BE2C (cell line): ENCODE results near the gene RAPGEF6.

ENCODE experiments used
- DNase-seq: peaks from one replicate; pipeline ENCODE4 v3.0.0-alpha.2; 2020
- H3K27me3 ChIP-seq: fragments of 250-450 bp; sonication (Bioruptor Pico); 2 replicates; pipeline ENCODE4 v1.5.1; 2020; ENCODE audit warnings: mild to moderate bottlenecking
- H3K36me3 ChIP-seq: fragments of 250-450 bp; sonication (Bioruptor Pico); 2 replicates; pipeline ENCODE4 v1.5.1; 2020; ENCODE audit warnings: mild to moderate bottlenecking
- H3K4me1 ChIP-seq: fragments of 250-450 bp; sonication (Bioruptor Pico); 2 replicates; pipeline ENCODE4 v1.5.1; 2020
- H3K4me3 ChIP-seq: 2 replicates; pipeline ENCODE4 v1.5.1; 2011; ENCODE audit warnings: low read depth, low read length
- H3K9me3 ChIP-seq: fragments of 250-450 bp; sonication (Bioruptor Pico); 2 replicates; pipeline ENCODE4 v1.5.1; 2020
- TF ChIP-seq, protein P1 (sequence below): IDR thresholded peaks from 2 replicates; pipeline ENCODE4 v1.5.1; 2012; ENCODE audit warnings: mild to moderate bottlenecking, low read depth, low read length

RAPGEF6 gene

DNA sequence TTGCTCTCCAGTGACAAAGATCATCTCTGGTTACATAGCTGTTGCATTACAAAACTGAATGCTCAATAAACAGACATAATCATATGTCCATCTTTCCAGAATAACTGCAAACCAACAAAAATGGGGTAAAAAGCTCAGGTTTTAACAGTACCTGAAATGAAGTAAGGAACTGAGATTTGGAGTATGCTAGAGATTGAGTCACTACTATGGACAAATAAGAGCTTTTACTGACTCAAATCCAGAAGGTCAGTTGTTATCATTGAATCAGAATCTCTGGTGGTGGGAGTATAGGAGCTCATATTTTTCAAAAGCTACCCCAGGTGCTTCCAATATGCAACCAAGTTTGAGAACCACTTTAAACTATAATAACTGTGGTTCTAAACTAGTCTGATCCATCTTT, 4.1 kb upstream of the RAPGEF6 start:
- no peaks in the 10 kb centered on the region for H3K36me3 ChIP-seq
- H3K9me3 ChIP-seq, result no peaks in the 10 kb centered on the region
- TF ChIP-seq, protein P1, sequence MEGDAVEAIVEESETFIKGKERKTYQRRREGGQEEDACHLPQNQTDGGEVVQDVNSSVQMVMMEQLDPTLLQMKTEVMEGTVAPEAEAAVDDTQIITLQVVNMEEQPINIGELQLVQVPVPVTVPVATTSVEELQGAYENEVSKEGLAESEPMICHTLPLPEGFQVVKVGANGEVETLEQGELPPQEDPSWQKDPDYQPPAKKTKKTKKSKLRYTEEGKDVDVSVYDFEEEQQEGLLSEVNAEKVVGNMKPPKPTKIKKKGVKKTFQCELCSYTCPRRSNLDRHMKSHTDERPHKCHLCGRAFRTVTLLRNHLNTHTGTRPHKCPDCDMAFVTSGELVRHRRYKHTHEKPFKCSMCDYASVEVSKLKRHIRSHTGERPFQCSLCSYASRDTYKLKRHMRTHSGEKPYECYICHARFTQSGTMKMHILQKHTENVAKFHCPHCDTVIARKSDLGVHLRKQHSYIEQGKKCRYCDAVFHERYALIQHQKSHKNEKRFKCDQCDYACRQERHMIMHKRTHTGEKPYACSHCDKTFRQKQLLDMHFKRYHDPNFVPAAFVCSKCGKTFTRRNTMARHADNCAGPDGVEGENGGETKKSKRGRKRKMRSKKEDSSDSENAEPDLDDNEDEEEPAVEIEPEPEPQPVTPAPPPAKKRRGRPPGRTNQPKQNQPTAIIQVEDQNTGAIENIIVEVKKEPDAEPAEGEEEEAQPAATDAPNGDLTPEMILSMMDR, result no peak
- no peak for DNase-seq
- no peak overlapping the region for H3K4me3 ChIP-seq
- H3K4me1 ChIP-seq, result no peaks in the 10 kb centered on the region
- H3K27me3 ChIP-seq, result no peaks in the 10 kb centered on the region

DNA sequence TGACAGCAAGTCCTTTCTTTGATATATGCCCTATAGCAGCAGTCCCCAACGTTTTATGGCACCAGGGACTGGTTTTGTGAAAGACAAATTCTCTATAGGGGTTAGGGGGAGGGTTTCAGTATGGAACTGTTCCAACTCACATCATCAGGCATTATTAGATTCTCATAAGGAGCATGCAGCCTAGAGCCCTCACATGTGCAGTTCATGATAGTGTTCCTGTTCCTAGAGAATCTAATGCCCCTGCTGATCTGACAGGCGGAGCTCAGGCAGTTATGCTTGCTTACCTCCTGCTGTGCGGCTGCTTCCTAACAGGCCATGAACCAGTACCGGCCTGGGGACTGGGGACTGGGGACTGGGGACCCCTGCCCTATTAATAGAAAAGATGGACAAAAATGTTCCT, 2.7 kb upstream of the RAPGEF6 start:
- no peaks in the 10 kb centered on the region for H3K4me1 ChIP-seq
- no peaks in the 10 kb centered on the region for H3K27me3 ChIP-seq
- no peak for DNase-seq
- H3K4me3 ChIP-seq, result no peak overlapping the region
- H3K9me3 ChIP-seq, result no peaks in the 10 kb centered on the region
- TF ChIP-seq, protein P1, result no peak
- H3K36me3 ChIP-seq, result no peaks in the 10 kb centered on the region

DNA sequence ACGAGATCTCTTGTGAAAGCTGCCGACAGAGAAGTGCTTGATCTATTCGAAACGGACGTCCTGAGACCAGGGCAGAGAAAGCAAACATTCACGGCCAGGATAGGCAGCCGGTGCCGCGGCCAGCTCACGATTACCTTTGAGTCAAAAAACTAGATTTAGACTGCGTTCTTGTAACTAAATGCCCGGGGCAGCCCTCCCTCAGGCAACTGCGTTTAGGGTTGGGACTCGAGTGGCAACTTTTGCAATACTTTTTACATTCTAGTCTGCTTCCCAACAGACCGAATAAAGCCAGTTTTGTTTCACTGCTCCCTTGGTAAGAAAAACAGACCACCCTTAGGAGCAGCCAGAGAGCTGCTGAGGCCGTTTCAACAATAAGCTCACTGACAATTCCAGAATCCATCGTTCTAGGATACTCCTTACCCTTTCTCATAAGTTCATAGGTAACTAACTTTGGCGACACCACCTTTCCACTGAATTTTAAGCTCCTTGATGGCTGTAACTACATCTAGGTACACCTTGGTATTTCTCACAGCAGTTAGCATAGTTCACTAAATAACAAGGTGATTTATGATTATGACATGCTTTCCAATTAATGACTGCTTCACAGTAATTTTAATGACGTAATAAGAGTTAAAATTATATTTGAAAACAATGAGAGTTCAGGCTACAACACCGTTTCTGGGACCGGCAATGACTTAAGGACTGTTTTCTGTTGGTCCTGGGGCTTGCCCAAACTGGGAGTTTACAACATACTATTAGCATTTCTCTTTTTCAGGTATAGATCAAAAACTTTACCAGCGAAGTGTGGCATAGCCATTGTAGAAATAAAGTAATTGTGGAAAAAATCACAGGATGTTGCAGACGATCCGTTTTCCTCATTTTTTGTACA, 899 bp upstream of the RAPGEF6 start:
- TF ChIP-seq, protein P1, result no peak
- H3K9me3 ChIP-seq, result no peaks in the 10 kb centered on the region
- peak overlapping the region; percentile 96 for H3K4me3 ChIP-seq
- no peaks in the 10 kb centered on the region for H3K36me3 ChIP-seq
- H3K4me1 ChIP-seq, result no peaks in the 10 kb centered on the region
- H3K27me3 ChIP-seq, result no peaks in the 10 kb centered on the region
- no peak for DNase-seq

DNA sequence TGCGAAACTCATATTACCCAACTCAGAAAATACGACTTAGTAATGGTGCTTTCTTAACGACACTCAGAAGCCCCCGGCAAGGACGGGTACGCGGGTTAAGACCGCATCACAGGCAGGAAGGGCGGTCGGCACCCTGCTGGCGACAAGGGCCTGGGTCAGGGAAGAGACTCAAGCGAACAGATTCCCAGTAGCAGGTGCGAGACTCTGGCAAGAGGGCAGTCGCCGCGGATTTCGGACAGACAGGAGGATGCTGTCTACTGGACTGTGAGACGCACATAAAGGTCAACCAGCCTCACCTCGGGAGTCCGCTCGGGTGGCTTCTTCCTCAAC, 398 bp downstream of the RAPGEF6 start:
- peak; percentile 81 for DNase-seq
- H3K4me3 ChIP-seq, result peak overlapping the region; percentile 96
- no peaks in the 10 kb centered on the region for H3K36me3 ChIP-seq
- TF ChIP-seq, protein P1, result peak; percentile 32
- H3K27me3 ChIP-seq, result no peaks in the 10 kb centered on the region
- no peaks in the 10 kb centered on the region for H3K4me1 ChIP-seq
- no peaks in the 10 kb centered on the region for H3K9me3 ChIP-seq

DNA sequence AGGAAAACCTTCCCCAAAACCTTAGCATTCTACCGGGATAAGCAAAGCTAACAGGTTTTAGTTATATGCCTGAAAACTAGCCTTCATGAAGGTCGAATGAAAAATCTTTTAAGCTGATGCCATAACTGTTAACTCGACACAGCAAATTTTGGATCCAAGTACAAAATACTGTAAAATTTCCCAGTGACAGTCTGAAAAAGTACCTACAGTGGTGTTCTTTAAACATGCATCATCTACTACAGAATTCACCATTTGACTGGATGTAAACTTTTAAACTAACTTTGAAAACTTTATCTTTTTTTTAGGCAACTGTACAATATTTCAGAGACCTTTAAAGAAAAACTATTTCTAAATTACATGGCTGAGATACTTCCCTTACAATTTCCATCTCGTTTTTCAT, 791 bp downstream of the RAPGEF6 start:
- Histone ChIP-seq H3K9me3 (no peaks in the 10 kb centered on the region), H3K4me1 (no peaks in the 10 kb centered on the region), H3K4me3 (peak overlapping the region; percentile 96), H3K27me3 (no peaks in the 10 kb centered on the region), H3K36me3 (no peaks in the 10 kb centered on the region)
- no peak for DNase-seq
- TF ChIP-seq, protein P1, result no peak

DNA sequence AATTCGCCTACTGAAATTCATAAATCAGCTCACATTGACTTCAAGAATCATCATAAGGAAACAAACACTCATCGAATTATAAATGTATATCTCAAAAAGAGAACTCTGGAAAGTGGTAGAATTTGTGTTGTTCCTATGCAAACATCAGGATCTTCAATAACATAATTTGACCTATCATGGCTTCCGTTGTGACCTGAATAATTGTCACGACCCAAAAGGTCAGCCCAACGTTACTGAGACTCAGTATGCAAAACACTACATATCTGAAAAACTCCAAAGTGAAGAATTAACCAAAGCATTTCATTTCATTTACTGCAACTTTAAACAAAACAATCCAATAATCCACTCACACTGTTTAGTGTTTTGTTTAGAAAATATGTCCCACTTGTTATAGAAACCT, 1.2 kb downstream of the RAPGEF6 start:
- Histone ChIP-seq H3K9me3 (no peaks in the 10 kb centered on the region), H3K36me3 (no peaks in the 10 kb centered on the region), H3K4me3 (peak overlapping the region; percentile 96), H3K4me1 (no peaks in the 10 kb centered on the region), H3K27me3 (no peaks in the 10 kb centered on the region)
- DNase-seq, result no peak
- TF ChIP-seq, protein P1, result no peak
